Activated naive CD8-positive, alpha-beta T cell treated with anti-CD3 and anti-CD28 coated beads for 36 hours (primary cell): ENCODE measurements around the gene HIVEP1. TPM values are rescaled to one million over a fixed set of nuclear protein-coding genes. Genes with fewer than 3 reads are reported as not detected.

Experiments used
- DNase-seq: peaks from one replicate; pipeline ENCODE4 v3.0.0; 2021
- H3K27ac Mint-ChIP-seq: one replicate; pipeline ENCODE4 v1.8.0; 2022; ENCODE audit warnings: mild to moderate bottlenecking, moderate library complexity, mixed read lengths
- H3K27me3 Mint-ChIP-seq: one replicate; pipeline ENCODE4 v1.8.0; 2022; ENCODE audit warnings: mild to moderate bottlenecking, mixed read lengths
- H3K36me3 Mint-ChIP-seq: one replicate; pipeline ENCODE4 v1.8.0; 2021; ENCODE audit warnings: mild to moderate bottlenecking, mixed read lengths
- H3K4me1 Mint-ChIP-seq: one replicate; pipeline ENCODE4 v1.8.0; 2021; ENCODE audit warnings: mixed read lengths
- H3K4me3 Mint-ChIP-seq: one replicate; pipeline ENCODE4 v1.8.0; 2022; ENCODE audit warnings: mild to moderate bottlenecking, moderate library complexity, mixed read lengths
- H3K9me3 Mint-ChIP-seq: one replicate; pipeline ENCODE4 v1.8.0; 2022; ENCODE audit warnings: mixed read lengths
- total RNA-seq, 2 experiments: library from RNA; stranded (reverse); gene quantifications; one replicate each; pipeline ENCODE4 v1.2.3, GENCODE V29; 2021

Gene HIVEP1
- total RNA-seq, 2 experiments from 2014 or later: 33.9 to 41.9 TPM

- Mint-ChIP-seq H3K36me3 (peaks cover 18% of the 10 kb centered on the region), H3K4me1 (peaks cover 50% of the 10 kb centered on the region)
These were observed 56.9 kb downstream of the HIVEP1 start for GRCh38 chr6:12068899-12069557.

DNA sequence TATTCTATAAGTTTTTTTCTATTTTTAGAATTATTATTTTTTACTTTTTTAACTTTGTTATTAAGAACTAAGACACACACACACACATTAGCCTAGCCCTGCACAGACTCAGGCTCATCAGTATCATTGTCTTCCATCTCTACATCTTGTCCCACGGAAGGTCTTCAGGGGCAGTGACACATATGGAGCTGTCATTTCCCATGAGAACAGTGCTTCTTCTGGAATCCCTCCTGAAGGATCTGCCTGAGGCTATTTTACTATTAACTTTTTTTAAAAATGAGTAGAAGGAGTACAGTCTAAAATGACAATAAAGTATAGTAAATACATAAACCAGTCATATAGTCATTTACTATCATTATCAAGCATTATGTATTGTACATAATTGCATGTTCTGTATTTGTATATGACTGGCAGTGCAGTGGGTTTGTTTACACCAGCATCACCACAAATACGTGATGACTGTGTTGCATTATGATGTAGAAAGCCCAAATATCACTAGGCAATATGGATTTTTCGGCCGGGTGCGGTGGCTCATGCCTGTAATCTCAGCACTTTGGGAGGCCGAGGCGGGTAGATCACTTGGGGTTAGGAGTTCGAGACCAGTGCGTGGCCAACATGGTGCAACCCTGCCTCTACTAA, 57.9 kb downstream of the HIVEP1 start:
- Mint-ChIP-seq H3K36me3 (peaks cover 10% of the 10 kb centered on the region), H3K27ac (no peak overlapping the region), H3K27me3 (no peaks in the 10 kb centered on the region), H3K9me3 (no peaks in the 10 kb centered on the region), H3K4me1 (peaks cover 46% of the 10 kb centered on the region), H3K4me3 (no peak overlapping the region)
- DNase-seq: no peak

More at GRCh38 chr6:12068899-12069557, 56.9 kb downstream of the HIVEP1 start:
- H3K9me3 Mint-ChIP-seq: no peaks in the 10 kb centered on the region
- no peak overlapping the region for H3K27ac Mint-ChIP-seq
- H3K27me3 Mint-ChIP-seq: no peaks in the 10 kb centered on the region
- no peak for DNase-seq
- H3K4me3 Mint-ChIP-seq: no peak overlapping the region

GRCh38 chr6:12071064-12071615, 59.0 kb downstream of the HIVEP1 start:
- no peaks in the 10 kb centered on the region for H3K9me3 Mint-ChIP-seq
- DNase-seq: no peak
- no peak overlapping the region for H3K27ac Mint-ChIP-seq
- peaks cover 41% of the 10 kb centered on the region for H3K4me1 Mint-ChIP-seq
- no peak overlapping the region for H3K4me3 Mint-ChIP-seq
- H3K36me3 Mint-ChIP-seq: peaks cover 8% of the 10 kb centered on the region
- no peaks in the 10 kb centered on the region for H3K27me3 Mint-ChIP-seq

DNA sequence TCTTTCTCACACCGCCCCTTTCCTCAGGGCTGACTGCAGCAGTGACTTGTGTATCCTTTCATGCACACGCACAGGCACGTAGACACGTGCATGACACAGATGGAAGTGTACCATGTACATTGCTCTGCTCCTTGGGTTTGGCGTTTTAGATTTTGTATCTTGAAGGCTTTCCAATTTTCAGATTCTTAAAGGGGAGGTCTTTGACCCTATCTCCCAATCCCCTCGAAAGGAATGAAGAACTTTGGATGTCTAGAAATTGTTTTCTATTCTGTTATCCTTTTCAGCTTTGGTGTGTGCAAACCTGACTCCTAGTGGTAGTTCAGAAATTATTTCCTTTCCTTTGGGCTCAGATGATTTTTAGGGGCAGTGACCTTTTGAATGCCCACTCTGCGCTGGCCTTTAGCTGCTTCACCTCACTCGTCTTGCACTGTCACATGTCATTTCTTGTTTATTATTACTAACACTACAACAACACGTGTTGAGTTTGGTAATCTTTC, 63.0 kb downstream of the HIVEP1 start:
- H3K4me1 Mint-ChIP-seq: peaks cover 50% of the 10 kb centered on the region
- H3K9me3 Mint-ChIP-seq: no peaks in the 10 kb centered on the region
- no peak overlapping the region for H3K27ac Mint-ChIP-seq
- no peak overlapping the region for H3K4me3 Mint-ChIP-seq
- peaks cover 15% of the 10 kb centered on the region for H3K36me3 Mint-ChIP-seq
- no peaks in the 10 kb centered on the region for H3K27me3 Mint-ChIP-seq
- DNase-seq: no peak

DNA sequence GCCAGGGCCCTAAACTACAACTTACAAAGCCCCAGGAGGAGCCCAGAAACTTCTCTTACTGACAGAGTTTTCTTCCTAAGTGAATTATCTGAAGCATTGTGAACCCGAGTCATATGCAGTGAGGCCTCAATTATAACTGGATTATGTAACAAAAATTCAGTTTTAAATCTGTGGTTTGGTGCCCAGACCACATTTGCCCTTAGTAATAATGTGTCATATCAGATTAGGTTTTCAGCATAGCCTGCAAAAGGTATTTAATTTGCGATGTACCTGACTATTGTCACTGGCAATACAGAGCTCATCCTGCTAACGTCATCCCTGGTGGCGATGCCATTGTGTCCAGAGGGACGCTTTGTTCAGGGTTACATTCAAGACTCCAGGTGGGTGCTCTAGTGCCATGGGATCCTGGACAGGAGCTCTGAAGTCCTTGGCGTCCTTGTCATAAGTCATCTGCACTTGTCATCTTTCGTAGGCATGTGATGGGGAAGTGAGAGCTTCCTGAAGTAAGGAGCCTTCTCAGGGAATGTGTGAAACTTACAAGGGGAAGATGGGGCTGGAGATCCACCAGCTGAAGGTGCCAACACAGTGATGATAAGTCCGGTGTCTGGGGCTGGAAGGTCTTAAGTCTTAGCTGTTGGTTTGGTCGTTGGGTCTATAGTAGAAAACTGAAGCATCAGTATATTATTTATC, 65.1 kb downstream of the HIVEP1 start:
- no peak overlapping the region for H3K4me3 Mint-ChIP-seq
- peaks cover 23% of the 10 kb centered on the region for H3K36me3 Mint-ChIP-seq
- H3K27me3 Mint-ChIP-seq: no peaks in the 10 kb centered on the region
- H3K9me3 Mint-ChIP-seq: no peaks in the 10 kb centered on the region
- H3K27ac Mint-ChIP-seq: peak overlapping the region; percentile 30
- DNase-seq: no peak
- H3K4me1 Mint-ChIP-seq: peaks cover 54% of the 10 kb centered on the region

DNA sequence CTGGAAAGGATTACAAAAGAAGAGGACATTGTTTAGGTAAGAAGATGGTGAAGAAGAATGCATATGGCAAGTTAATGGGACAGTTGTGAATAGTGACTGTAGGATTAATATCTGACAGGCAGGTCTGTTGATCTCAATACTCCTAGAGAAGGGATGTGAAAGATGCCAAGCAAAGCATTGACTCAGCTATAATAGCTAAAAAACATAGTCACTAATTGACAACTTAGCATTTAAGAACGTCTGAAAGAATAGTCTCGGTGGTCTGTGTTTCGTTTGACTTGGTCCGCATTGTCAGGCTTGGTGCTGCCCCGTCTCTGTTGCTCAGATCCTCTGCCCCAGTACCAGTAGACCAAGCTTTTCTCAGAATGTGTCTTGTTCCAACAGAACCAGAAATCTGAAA, 65.9 kb downstream of the HIVEP1 start:
- no peak for DNase-seq
- Mint-ChIP-seq H3K9me3 (no peaks in the 10 kb centered on the region), H3K27ac (no peak overlapping the region), H3K4me1 (peaks cover 50% of the 10 kb centered on the region), H3K4me3 (no peak overlapping the region), H3K36me3 (peaks cover 19% of the 10 kb centered on the region), H3K27me3 (no peaks in the 10 kb centered on the region)

- Mint-ChIP-seq H3K4me1 (peaks cover 49% of the 10 kb centered on the region), H3K9me3 (no peaks in the 10 kb centered on the region), H3K36me3 (peaks cover 19% of the 10 kb centered on the region), H3K27ac (no peak overlapping the region), H3K27me3 (no peaks in the 10 kb centered on the region), H3K4me3 (no peak overlapping the region)
- no peak for DNase-seq
These were observed 69.7 kb downstream of the HIVEP1 start for GRCh38 chr6:12081771-12082170.

DNA sequence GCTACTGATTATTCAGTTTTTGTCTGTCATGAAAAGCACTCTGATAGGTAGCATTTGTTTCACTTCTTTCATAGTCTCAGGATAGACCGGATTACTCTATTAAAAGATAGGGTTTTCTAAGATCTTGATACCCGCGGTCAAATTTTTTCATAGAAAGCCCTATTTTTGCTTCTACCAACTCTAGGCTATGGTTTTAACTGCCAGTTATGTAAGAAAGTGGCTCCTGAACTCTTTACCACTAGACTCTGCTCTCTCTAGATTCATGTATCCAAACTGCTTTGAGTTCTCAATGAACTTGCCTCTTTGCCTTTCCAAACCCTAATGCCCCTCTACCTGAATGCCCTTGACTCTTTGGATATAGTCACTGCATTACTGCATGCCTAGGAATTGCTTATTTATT, 70.3 kb downstream of the HIVEP1 start:
- Mint-ChIP-seq H3K27ac (no peak overlapping the region), H3K4me1 (peaks cover 45% of the 10 kb centered on the region), H3K9me3 (no peaks in the 10 kb centered on the region), H3K36me3 (peaks cover 17% of the 10 kb centered on the region), H3K4me3 (no peak overlapping the region), H3K27me3 (no peaks in the 10 kb centered on the region)
- no peak for DNase-seq

- Mint-ChIP-seq H3K9me3 (no peaks in the 10 kb centered on the region), H3K4me3 (no peak overlapping the region), H3K27ac (no peak overlapping the region), H3K4me1 (peaks cover 43% of the 10 kb centered on the region), H3K27me3 (no peaks in the 10 kb centered on the region), H3K36me3 (peaks cover 9% of the 10 kb centered on the region)
- DNase-seq: no peak
These were observed 71.2 kb downstream of the HIVEP1 start for GRCh38 chr6:12083302-12083701.

DNA sequence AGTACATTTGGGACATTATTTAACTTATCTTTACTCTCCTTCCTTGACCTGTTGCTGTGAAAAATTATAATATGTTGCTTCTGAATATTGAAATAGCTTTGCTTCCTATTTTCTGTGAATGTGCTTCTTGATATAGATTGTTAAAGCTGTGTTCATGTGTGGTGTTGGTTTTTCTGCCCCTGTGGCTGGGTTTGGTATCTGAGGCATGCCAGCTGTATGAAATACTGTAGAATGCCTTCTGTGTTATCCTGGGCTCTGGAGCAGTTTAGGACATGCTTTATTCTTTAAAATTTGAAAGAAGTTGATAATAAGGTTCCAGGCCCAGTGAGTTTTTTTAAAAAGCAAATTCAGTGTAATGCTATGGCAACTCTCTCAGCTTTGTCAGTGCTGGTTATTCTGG, 71.7 kb downstream of the HIVEP1 start:
- no peaks in the 10 kb centered on the region for H3K9me3 Mint-ChIP-seq
- no peak overlapping the region for H3K27ac Mint-ChIP-seq
- H3K4me3 Mint-ChIP-seq: no peak overlapping the region
- H3K4me1 Mint-ChIP-seq: peaks cover 45% of the 10 kb centered on the region
- DNase-seq: no peak
- H3K36me3 Mint-ChIP-seq: peaks cover 9% of the 10 kb centered on the region
- no peaks in the 10 kb centered on the region for H3K27me3 Mint-ChIP-seq

- DNase-seq: no peak
- Mint-ChIP-seq H3K27me3 (no peaks in the 10 kb centered on the region), H3K27ac (no peak overlapping the region), H3K4me3 (no peak overlapping the region), H3K4me1 (peaks cover 44% of the 10 kb centered on the region), H3K9me3 (no peaks in the 10 kb centered on the region), H3K36me3 (peaks cover 13% of the 10 kb centered on the region)
These were observed 72.6 kb downstream of the HIVEP1 start for GRCh38 chr6:12084681-12085080.

DNA sequence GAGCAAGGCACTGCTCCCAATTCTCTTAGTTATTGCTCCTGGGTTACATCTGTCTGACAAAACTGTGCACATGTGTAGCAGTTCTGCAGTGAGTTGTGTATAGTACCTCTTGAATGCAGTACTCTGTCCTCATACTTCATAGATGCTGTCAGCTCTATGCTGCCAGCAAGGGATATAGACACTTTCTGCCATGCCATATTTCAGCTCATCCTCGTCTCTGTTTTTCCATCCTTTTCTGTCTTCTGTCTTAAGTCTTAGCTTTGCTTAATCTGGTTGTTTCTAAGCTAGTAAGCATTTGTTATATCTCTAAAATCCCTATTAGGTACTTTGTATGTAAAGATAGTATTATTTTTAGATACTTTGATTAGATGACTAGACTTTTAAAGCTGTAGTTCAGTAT, 76.4 kb downstream of the HIVEP1 start:
- H3K27ac Mint-ChIP-seq: no peak overlapping the region
- H3K27me3 Mint-ChIP-seq: no peaks in the 10 kb centered on the region

DNA sequence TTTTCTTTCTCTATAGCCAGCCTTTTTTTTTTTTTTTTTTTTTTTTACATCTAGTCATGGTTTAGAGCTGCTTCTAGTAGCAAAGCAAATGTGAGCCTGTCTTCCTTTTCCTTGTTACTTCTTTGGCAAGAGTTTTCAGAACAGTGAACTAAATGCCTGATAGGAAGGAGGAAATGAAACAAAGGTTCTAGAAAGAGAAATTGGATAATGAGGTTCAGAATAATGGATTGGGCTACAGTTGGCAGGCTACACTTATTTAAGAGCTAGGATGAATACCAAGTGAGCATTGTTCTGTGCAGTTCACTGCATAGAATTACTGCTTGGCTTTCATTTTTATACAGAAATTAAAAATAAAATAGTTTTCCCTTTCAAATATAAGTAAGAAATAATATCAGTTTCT, 78.6 kb downstream of the HIVEP1 start:
- Mint-ChIP-seq H3K27me3 (no peaks in the 10 kb centered on the region), H3K27ac (no peak overlapping the region), H3K4me3 (no peak overlapping the region), H3K9me3 (peaks cover 1% of the 10 kb centered on the region), H3K4me1 (peaks cover 15% of the 10 kb centered on the region), H3K36me3 (peaks cover 35% of the 10 kb centered on the region)
- DNase-seq: no peak

More for the DNA sequence above, 76.4 kb downstream of the HIVEP1 start:
- Mint-ChIP-seq H3K9me3 (no peaks in the 10 kb centered on the region), H3K4me3 (no peak overlapping the region), H3K4me1 (peaks cover 23% of the 10 kb centered on the region), H3K36me3 (peaks cover 25% of the 10 kb centered on the region)
- DNase-seq: no peak

DNA sequence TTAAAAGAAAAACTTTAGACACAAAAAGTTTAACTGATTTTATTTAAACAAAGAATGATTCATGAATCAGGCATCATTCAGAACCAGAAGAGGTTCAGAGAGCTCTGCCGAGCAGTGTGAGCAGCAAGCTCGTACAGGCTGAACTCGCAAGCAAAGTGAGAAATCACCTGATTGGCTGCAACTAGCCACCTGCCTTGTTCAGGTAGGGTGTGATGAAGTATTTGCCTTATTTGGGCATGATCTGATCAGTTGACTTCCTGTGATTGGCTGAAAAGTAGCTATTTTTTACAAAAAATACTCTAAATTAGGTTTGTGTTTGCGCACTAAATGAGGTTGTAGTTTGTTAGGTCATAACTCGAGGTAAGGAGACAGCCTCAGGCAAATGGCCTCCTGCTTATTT, 80.7 kb downstream of the HIVEP1 start:
- Mint-ChIP-seq H3K27ac (no peak overlapping the region), H3K9me3 (peaks cover 1% of the 10 kb centered on the region)

GRCh38 chr6:12094689-12095088, 82.6 kb downstream of the HIVEP1 start:
- Mint-ChIP-seq H3K27me3 (no peaks in the 10 kb centered on the region), H3K4me1 (peaks cover 14% of the 10 kb centered on the region), H3K4me3 (no peak overlapping the region), H3K9me3 (peaks cover 1% of the 10 kb centered on the region), H3K27ac (no peak overlapping the region), H3K36me3 (peaks cover 42% of the 10 kb centered on the region)
- no peak for DNase-seq

More for the DNA sequence above, 80.7 kb downstream of the HIVEP1 start:
- H3K36me3 Mint-ChIP-seq: peaks cover 37% of the 10 kb centered on the region
- no peaks in the 10 kb centered on the region for H3K27me3 Mint-ChIP-seq
- H3K4me1 Mint-ChIP-seq: peaks cover 14% of the 10 kb centered on the region
- H3K4me3 Mint-ChIP-seq: no peak overlapping the region
- DNase-seq: no peak
